ENCODE results near the gene EDN1. TPM values are rescaled to one million over a fixed set of nuclear protein-coding genes. Genes with fewer than 3 reads are reported as not detected.

The EDN1 gene
- total and polyA plus RNA-seq, 5 donors from 2014 or later: 1.1 TPM; not detected in 4

GRCh38 chr6:12289365-12289919, 719 bp upstream of the EDN1 start:
- Histone ChIP-seq H3K4me3 (ENCODE audit: low read depth, low read length) (peak overlapping the region; percentile 81), H3K27me3 (ENCODE audit: control insufficient read depth, insufficient read depth, low read length) (peaks cover 25% of the 10 kb centered on the region), H3K27ac (ENCODE audit: insufficient read depth, low read length, poor library complexity, severe bottlenecking) (no peak overlapping the region), H3K4me1 (ENCODE audit: control insufficient read depth, insufficient read depth, low read length, poor library complexity, severe bottlenecking) (peaks cover 14% of the 10 kb centered on the region), H3K36me3 (ENCODE audit: control insufficient read depth, insufficient read depth, low read length) (no peaks in the 10 kb centered on the region), H3K9me3 (ENCODE audit: control insufficient read depth in 2 of 2, low read length in 2 of 2) (no peaks in the 10 kb centered on the region)
- Mint-ChIP-seq H3K9me3 (no peaks in the 10 kb centered on the region), H3K36me3 (peaks cover 3% of the 10 kb centered on the region), H3K27me3 (peaks cover 59% of the 10 kb centered on the region), H3K4me3 (peak overlapping the region; percentile 79 to 91 (median 83)), H3K27ac (peak overlapping the region in 1 of 3 donors; percentile 12), H3K4me1 (peaks cover 10 to 19% (median 13%) of the 10 kb centered on the region in 4 donors)
- peak in 2 of 3 donors; percentile 41 to 64 for DNase-seq
- peak in 1 of 2 donors; percentile 23 for ATAC-seq (ENCODE audit: low read depth in 2 of 2)

DNA sequence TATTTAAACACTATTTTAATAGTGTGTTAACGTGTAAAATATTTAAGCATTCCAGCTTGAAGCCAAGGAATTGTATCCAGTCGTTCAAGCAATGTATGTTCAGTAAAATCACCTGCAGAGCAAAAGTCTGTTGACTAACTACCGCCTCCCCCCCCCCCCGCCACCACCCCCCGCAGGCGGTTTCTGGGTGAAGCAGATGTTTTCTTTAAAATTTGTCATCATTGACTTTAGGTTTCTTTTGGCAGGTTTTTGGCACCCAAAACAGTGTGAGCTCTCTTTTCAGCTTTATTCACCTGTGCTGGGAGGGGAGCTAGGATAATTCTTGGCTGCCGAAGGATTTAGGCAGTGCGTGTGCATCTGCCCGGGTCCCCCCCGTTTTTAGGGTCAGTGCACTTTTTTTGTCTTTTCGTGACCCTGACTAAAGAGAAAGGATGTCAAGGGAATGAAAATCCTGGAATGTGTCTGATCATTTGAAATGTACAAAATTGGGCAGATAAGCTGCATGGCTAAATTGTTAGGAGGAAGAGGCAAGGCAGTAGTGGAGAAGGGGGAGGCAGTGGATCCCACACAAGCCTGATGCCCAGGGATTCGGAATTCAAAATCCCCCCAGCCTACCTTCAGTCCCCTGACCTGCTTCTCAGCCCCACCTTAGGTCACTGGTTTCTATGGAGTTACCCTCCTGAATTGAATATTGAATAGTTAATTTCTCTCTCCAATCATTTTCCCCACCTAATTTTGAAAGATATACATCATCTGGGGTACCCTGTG, 1.1 kb downstream of the EDN1 start:
- peaks cover 3% of the 10 kb centered on the region for H3K36me3 Mint-ChIP-seq
- peaks cover 25% of the 10 kb centered on the region for H3K27me3 ChIP-seq (ENCODE audit: control insufficient read depth, insufficient read depth, low read length)
- H3K4me1 ChIP-seq (ENCODE audit: control insufficient read depth, insufficient read depth, low read length, poor library complexity, severe bottlenecking): peaks cover 14% of the 10 kb centered on the region
- no peak for DNase-seq
- no peak overlapping the region for H3K27ac Mint-ChIP-seq
- H3K4me1 Mint-ChIP-seq: peaks cover 10 to 19% (median 13%) of the 10 kb centered on the region in 4 donors
- H3K27me3 Mint-ChIP-seq: peaks cover 52% of the 10 kb centered on the region
- H3K27ac ChIP-seq (ENCODE audit: insufficient read depth, low read length, poor library complexity, severe bottlenecking): no peak overlapping the region
- H3K9me3 ChIP-seq (ENCODE audit: control insufficient read depth in 2 of 2, low read length in 2 of 2): no peaks in the 10 kb centered on the region
- no peaks in the 10 kb centered on the region for H3K36me3 ChIP-seq (ENCODE audit: control insufficient read depth, insufficient read depth, low read length)
- no peak for ATAC-seq (ENCODE audit: low read depth in 2 of 2)
- peak overlapping the region in 1 of 4 donors; percentile 63 for H3K4me3 Mint-ChIP-seq
- no peak overlapping the region for H3K4me3 ChIP-seq (ENCODE audit: low read depth, low read length)
- H3K9me3 Mint-ChIP-seq: no peaks in the 10 kb centered on the region

- Mint-ChIP-seq H3K4me1 (peaks cover 10 to 19% (median 13%) of the 10 kb centered on the region in 4 donors), H3K36me3 (peaks cover 7% of the 10 kb centered on the region), H3K27ac (no peak overlapping the region), H3K4me3 (peak overlapping the region in 1 of 4 donors; percentile 63), H3K9me3 (no peaks in the 10 kb centered on the region), H3K27me3 (peaks cover 57% of the 10 kb centered on the region)
- H3K4me1 ChIP-seq (ENCODE audit: control insufficient read depth, insufficient read depth, low read length, poor library complexity, severe bottlenecking): peaks cover 14% of the 10 kb centered on the region
- DNase-seq (no peak), ATAC-seq (ENCODE audit: low read depth in 2 of 2) (no peak)
- no peak overlapping the region for H3K27ac ChIP-seq (ENCODE audit: insufficient read depth, low read length, poor library complexity, severe bottlenecking)
- no peaks in the 10 kb centered on the region for H3K36me3 ChIP-seq (ENCODE audit: control insufficient read depth, insufficient read depth, low read length)
- H3K4me3 ChIP-seq (ENCODE audit: low read depth, low read length): no peak overlapping the region
- no peaks in the 10 kb centered on the region for H3K9me3 ChIP-seq (ENCODE audit: control insufficient read depth in 2 of 2, low read length in 2 of 2)
- peaks cover 25% of the 10 kb centered on the region for H3K27me3 ChIP-seq (ENCODE audit: control insufficient read depth, insufficient read depth, low read length)
Measured at GRCh38 chr6:12291839-12292604, 1.9 kb downstream of the EDN1 start.

DNA sequence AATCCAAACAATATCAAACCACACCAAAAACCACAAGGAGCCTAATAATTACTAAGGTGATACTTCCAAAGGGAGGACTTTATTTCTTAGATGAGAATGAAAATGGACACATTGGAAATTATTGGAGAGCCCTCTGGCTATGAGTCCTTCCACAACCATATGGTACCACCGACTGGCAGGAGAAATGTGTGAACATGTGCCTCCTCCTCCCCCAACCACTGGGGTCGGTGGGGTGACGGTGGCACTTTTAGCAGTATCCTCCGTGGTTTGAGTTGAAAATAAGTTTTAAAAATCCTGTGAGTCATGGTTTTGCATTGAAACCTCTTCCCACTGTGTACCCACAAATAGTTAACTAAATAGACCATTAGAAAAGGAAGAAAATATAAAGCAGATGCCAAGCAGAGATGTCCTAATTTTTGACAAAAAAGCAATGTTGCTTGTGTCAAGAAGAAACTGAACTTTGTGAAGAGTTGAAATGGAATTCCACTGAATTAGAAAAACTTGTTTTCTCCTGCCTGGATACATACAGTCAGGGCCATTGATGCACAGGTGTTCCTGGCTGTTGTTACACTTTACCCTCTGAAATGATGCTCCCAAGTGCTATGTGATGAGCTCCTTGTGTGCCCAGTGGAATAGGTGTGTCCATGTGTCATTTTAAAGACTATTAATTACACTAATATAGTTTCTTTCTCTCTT, 3.2 kb downstream of the EDN1 start:
- Histone ChIP-seq H3K27ac (ENCODE audit: insufficient read depth, low read length, poor library complexity, severe bottlenecking) (no peak overlapping the region), H3K9me3 (ENCODE audit: control insufficient read depth in 2 of 2, low read length in 2 of 2) (no peaks in the 10 kb centered on the region), H3K4me3 (ENCODE audit: low read depth, low read length) (no peak overlapping the region), H3K27me3 (ENCODE audit: control insufficient read depth, insufficient read depth, low read length) (peaks cover 25% of the 10 kb centered on the region), H3K4me1 (ENCODE audit: control insufficient read depth, insufficient read depth, low read length, poor library complexity, severe bottlenecking) (peaks cover 14% of the 10 kb centered on the region), H3K36me3 (ENCODE audit: control insufficient read depth, insufficient read depth, low read length) (no peaks in the 10 kb centered on the region)
- peaks cover 7% of the 10 kb centered on the region for H3K36me3 Mint-ChIP-seq
- no peak overlapping the region for H3K4me3 Mint-ChIP-seq
- H3K27ac Mint-ChIP-seq: no peak overlapping the region
- H3K4me1 Mint-ChIP-seq: peaks cover 10 to 19% (median 13%) of the 10 kb centered on the region in 4 donors
- H3K27me3 Mint-ChIP-seq: peaks cover 63% of the 10 kb centered on the region
- no peaks in the 10 kb centered on the region for H3K9me3 Mint-ChIP-seq
- ATAC-seq (ENCODE audit: low read depth in 2 of 2) (no peak), DNase-seq (no peak)

GRCh38 chr6:12293931-12294807, 4.0 kb downstream of the EDN1 start:
- Histone ChIP-seq H3K4me3 (ENCODE audit: low read depth, low read length) (no peak overlapping the region), H3K9me3 (ENCODE audit: control insufficient read depth in 2 of 2, low read length in 2 of 2) (no peaks in the 10 kb centered on the region), H3K27ac (ENCODE audit: insufficient read depth, low read length, poor library complexity, severe bottlenecking) (no peak overlapping the region), H3K36me3 (ENCODE audit: control insufficient read depth, insufficient read depth, low read length) (no peaks in the 10 kb centered on the region), H3K4me1 (ENCODE audit: control insufficient read depth, insufficient read depth, low read length, poor library complexity, severe bottlenecking) (peaks cover 14% of the 10 kb centered on the region), H3K27me3 (ENCODE audit: control insufficient read depth, insufficient read depth, low read length) (peaks cover 25% of the 10 kb centered on the region)
- ATAC-seq (ENCODE audit: low read depth in 2 of 2) (no peak), DNase-seq (no peak)
- Mint-ChIP-seq H3K27ac (no peak overlapping the region), H3K4me1 (peaks cover 9 to 17% (median 12%) of the 10 kb centered on the region in 4 donors), H3K36me3 (peaks cover 7% of the 10 kb centered on the region), H3K9me3 (no peaks in the 10 kb centered on the region), H3K27me3 (peaks cover 58% of the 10 kb centered on the region), H3K4me3 (peak overlapping the region in 1 of 4 donors; percentile 28)

- Mint-ChIP-seq H3K4me3 (no peak overlapping the region), H3K4me1 (peaks cover 1 to 9% (median 5%) of the 10 kb centered on the region in 4 donors), H3K9me3 (no peaks in the 10 kb centered on the region), H3K36me3 (peaks cover 7% of the 10 kb centered on the region), H3K27me3 (peaks cover 50% of the 10 kb centered on the region), H3K27ac (no peak overlapping the region)
- Histone ChIP-seq H3K27me3 (ENCODE audit: control insufficient read depth, insufficient read depth, low read length) (peaks cover 25% of the 10 kb centered on the region), H3K4me3 (ENCODE audit: low read depth, low read length) (no peak overlapping the region), H3K36me3 (ENCODE audit: control insufficient read depth, insufficient read depth, low read length) (no peaks in the 10 kb centered on the region), H3K4me1 (ENCODE audit: control insufficient read depth, insufficient read depth, low read length, poor library complexity, severe bottlenecking) (peaks cover 7% of the 10 kb centered on the region), H3K27ac (ENCODE audit: insufficient read depth, low read length, poor library complexity, severe bottlenecking) (no peak overlapping the region), H3K9me3 (ENCODE audit: control insufficient read depth in 2 of 2, low read length in 2 of 2) (no peaks in the 10 kb centered on the region)
- DNase-seq (no peak), ATAC-seq (ENCODE audit: low read depth in 2 of 2) (no peak)
Measured at GRCh38 chr6:12294851-12295536, 4.8 kb downstream of the EDN1 start.

Data from CD4-positive, CD25-positive, alpha-beta regulatory T cell (primary cell).